Osteocyte (in vitro differentiated cells): ENCODE data around the gene UCHL5. TPM values are rescaled to one million over a fixed set of nuclear protein-coding genes. Genes with fewer than 3 reads are reported as not detected.

Experiments
- DNase-seq: peaks from one replicate; pipeline ENCODE4 v3.0.0; 2021; ENCODE audit warnings: mixed read lengths; ENCODE audit not compliant: unreplicated experiment; ENCODE audit errors: extremely low spot score
- H3K27ac Mint-ChIP-seq: one replicate; pipeline ENCODE4 v1.8.0; 2021; ENCODE audit warnings: mild to moderate bottlenecking, mixed read lengths; ENCODE audit not compliant: unreplicated experiment
- H3K27me3 Mint-ChIP-seq: one replicate; pipeline ENCODE4 v1.8.0; 2021; ENCODE audit warnings: mixed read lengths; ENCODE audit not compliant: unreplicated experiment
- H3K36me3 Mint-ChIP-seq: one replicate; pipeline ENCODE4 v1.8.0; 2021; ENCODE audit warnings: mixed read lengths; ENCODE audit not compliant: unreplicated experiment
- H3K4me1 Mint-ChIP-seq: one replicate; pipeline ENCODE4 v1.8.0; 2021; ENCODE audit warnings: mixed read lengths; ENCODE audit not compliant: unreplicated experiment
- H3K4me3 Mint-ChIP-seq: one replicate; pipeline ENCODE4 v1.8.0; 2021; ENCODE audit warnings: mild to moderate bottlenecking, moderate library complexity, mixed read lengths; ENCODE audit not compliant: unreplicated experiment
- H3K9me3 Mint-ChIP-seq: one replicate; pipeline ENCODE4 v1.8.0; 2021; ENCODE audit warnings: mixed read lengths; ENCODE audit not compliant: unreplicated experiment
- CTCF ChIP-seq: fragments of 200-600 bp; sonication (generic); IDR thresholded peaks from 2 replicates; pipeline ENCODE4 v1.5.0; 2021; ENCODE audit warnings: antibody characterized with exemption, mild to moderate bottlenecking, moderate library complexity
- total RNA-seq: library from RNA; stranded (reverse); gene quantifications from 2 replicates; pipeline ENCODE4 v1.2.1, GENCODE V29; 2021

The UCHL5 gene
- total RNA-seq, 1 donor from 2014 or later = 26.7 TPM

- no peak for TF ChIP-seq CTCF
Observed at GRCh38 chr1:193087893-193088292, 28.7 kb upstream of the UCHL5 start.

GRCh38 chr1:193086342-193086741 is 27.2 kb upstream of the UCHL5 start:
- Mint-ChIP-seq H3K9me3 (no peaks in the 10 kb centered on the region), H3K27ac (no peak overlapping the region), H3K36me3 (peaks cover 31% of the 10 kb centered on the region), H3K27me3 (no peaks in the 10 kb centered on the region), H3K4me3 (no peak overlapping the region), H3K4me1 (peaks cover 15% of the 10 kb centered on the region)
- TF ChIP-seq CTCF = no peak
- DNase-seq = no peak

More at GRCh38 chr1:193087893-193088292, 28.7 kb upstream of the UCHL5 start:
- peaks cover 15% of the 10 kb centered on the region for H3K4me1 Mint-ChIP-seq
- no peaks in the 10 kb centered on the region for H3K9me3 Mint-ChIP-seq
- peak overlapping the region; percentile 34 for H3K27ac Mint-ChIP-seq
- no peak overlapping the region for H3K4me3 Mint-ChIP-seq
- DNase-seq = no peak
- H3K36me3 Mint-ChIP-seq = peaks cover 24% of the 10 kb centered on the region
- H3K27me3 Mint-ChIP-seq = no peaks in the 10 kb centered on the region

- no peaks in the 10 kb centered on the region for H3K27me3 Mint-ChIP-seq
- H3K27ac Mint-ChIP-seq = no peak overlapping the region
- no peak overlapping the region for H3K4me3 Mint-ChIP-seq
- peaks cover 15% of the 10 kb centered on the region for H3K4me1 Mint-ChIP-seq
- no peaks in the 10 kb centered on the region for H3K9me3 Mint-ChIP-seq
- H3K36me3 Mint-ChIP-seq = peaks cover 35% of the 10 kb centered on the region
- TF ChIP-seq CTCF = no peak
- DNase-seq = no peak
Observed at GRCh38 chr1:193085263-193085662, 26.1 kb upstream of the UCHL5 start.

GRCh38 chr1:193083365-193084088 is 24.4 kb upstream of the UCHL5 start:
- no peak for TF ChIP-seq CTCF
- DNase-seq = no peak
- Mint-ChIP-seq H3K27me3 (no peaks in the 10 kb centered on the region), H3K4me1 (peaks cover 15% of the 10 kb centered on the region), H3K27ac (no peak overlapping the region), H3K36me3 (peaks cover 48% of the 10 kb centered on the region), H3K4me3 (no peak overlapping the region), H3K9me3 (peaks cover 3% of the 10 kb centered on the region)

GRCh38 chr1:193079187-193079586 is 20.0 kb upstream of the UCHL5 start:
- no peaks in the 10 kb centered on the region for H3K27me3 Mint-ChIP-seq
- H3K9me3 Mint-ChIP-seq = peaks cover 12% of the 10 kb centered on the region
- no peak for DNase-seq
- H3K4me3 Mint-ChIP-seq = no peak overlapping the region
- H3K4me1 Mint-ChIP-seq = no peaks in the 10 kb centered on the region
- peaks cover 54% of the 10 kb centered on the region for H3K36me3 Mint-ChIP-seq
- no peak overlapping the region for H3K27ac Mint-ChIP-seq
- TF ChIP-seq CTCF = no peak
